Activated CD4-positive, alpha-beta T cell treated with anti-CD3 and anti-CD28 coated beads, Interleukin-2, amount 50 U/mL, for 1 hour (primary cell): ENCODE measurements around the gene MAP3K19.
"Not testable (repeated sequence)": the region's sequence is repeated elsewhere in the genome, so short reads cannot be mapped to it uniquely, and the experiment has no call there.

Experiments used
- DNase-seq: peaks from one replicate; pipeline ENCODE4 v3.0.0-alpha.2; 2020

Gene MAP3K19

GRCh38 chr2:135050132-135050531, 2.9 kb upstream of the MAP3K19 start:
- no peak for DNase-seq

- no peak for DNase-seq
Measured at GRCh38 chr2:135048122-135048521, 875 bp upstream of the MAP3K19 start.

- DNase-seq: peak; percentile 28
Measured at GRCh38 chr2:135043345-135043744, 3.9 kb downstream of the MAP3K19 start.

- no peak for DNase-seq
Measured at GRCh38 chr2:135037831-135038230, 9.4 kb downstream of the MAP3K19 start.

GRCh38 chr2:135033216-135033615, 14.0 kb downstream of the MAP3K19 start:
- DNase-seq: not testable (repeated sequence)

GRCh38 chr2:135030826-135031225, 16.4 kb downstream of the MAP3K19 start:
- DNase-seq: no peak

GRCh38 chr2:135029481-135030134, 17.6 kb downstream of the MAP3K19 start:
- no peak for DNase-seq

GRCh38 chr2:135023886-135024485, 23.3 kb downstream of the MAP3K19 start:
- DNase-seq: no peak

GRCh38 chr2:135022952-135023880, 24.0 kb downstream of the MAP3K19 start:
- DNase-seq: no peak

- DNase-seq: no peak
Measured at GRCh38 chr2:135021618-135022017, 25.6 kb downstream of the MAP3K19 start.

GRCh38 chr2:135011633-135012032, 35.6 kb downstream of the MAP3K19 start:
- DNase-seq: no peak

- DNase-seq: no peak
Measured at GRCh38 chr2:135010200-135010942, 36.9 kb downstream of the MAP3K19 start.

- DNase-seq: no peak
Measured at GRCh38 chr2:135009339-135009738, 37.9 kb downstream of the MAP3K19 start.

- no peak for DNase-seq
Measured at GRCh38 chr2:135005753-135006152, 41.5 kb downstream of the MAP3K19 start.

- peak; percentile 68 for DNase-seq
Measured at GRCh38 chr2:135004005-135004746, 43.1 kb downstream of the MAP3K19 start.

- DNase-seq: no peak
Measured at GRCh38 chr2:135002836-135003235, 44.4 kb downstream of the MAP3K19 start.

GRCh38 chr2:134999521-134999920, 47.7 kb downstream of the MAP3K19 start:
- no peak for DNase-seq

- DNase-seq: no peak
Measured at GRCh38 chr2:134988994-134989605, 58.1 kb downstream of the MAP3K19 start.

- DNase-seq: no peak
Measured at GRCh38 chr2:134985061-134985460, 62.2 kb downstream of the MAP3K19 start.

- DNase-seq: no peak
Measured at GRCh38 chr2:134982603-134983002, 64.6 kb downstream of the MAP3K19 start.

GRCh38 chr2:134980639-134981038, 66.6 kb downstream of the MAP3K19 start:
- DNase-seq: no peak

GRCh38 chr2:134979221-134979620, 68.0 kb downstream of the MAP3K19 start:
- no peak for DNase-seq
